Measurements from ENCODE around the gene KIRREL3.

DNA sequence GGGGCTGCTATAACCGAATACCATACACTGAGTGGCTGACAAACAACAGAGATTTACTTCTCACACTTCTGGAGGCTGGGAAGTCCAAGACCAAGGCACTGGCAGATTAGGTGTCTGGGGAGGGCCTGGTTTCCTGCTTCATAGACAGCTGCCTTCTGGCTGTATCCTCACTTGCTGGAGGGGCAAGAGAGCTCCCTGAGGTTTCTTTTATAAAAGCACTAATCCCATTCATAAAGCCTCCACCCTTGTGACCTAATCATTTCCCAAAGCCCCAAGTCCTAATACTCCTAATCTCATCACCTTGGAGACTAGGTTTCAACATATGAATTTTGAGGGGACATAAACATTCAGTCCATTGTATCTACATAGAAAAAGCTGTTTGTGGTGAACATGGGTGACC is 131.8 kb downstream of the KIRREL3 start:
- TF ChIP-seq GATA2 (IDR thresholded peaks at IDR 0.05; ENCODE audit: low read depth, low read length): no peak
- no peak for TF ChIP-seq GATA3 (IDR thresholded peaks at IDR 0.05; ENCODE audit: low read depth, low read length)
